Mesenchymal stem cell (in vitro differentiated cells and primary cell): ENCODE measurements around the gene CD28.

Source experiments
- DNase-seq: peaks from one replicate; pipeline ENCODE4 v3.0.0-alpha.2; 2013
- H2AFZ ChIP-seq: one replicate; pipeline ENCODE4 v1.6.1; 2013; ENCODE audit warnings: low read depth, mild to moderate bottlenecking, control low read depth, inconsistent platforms, low read length, moderate library complexity
- H2AK5ac ChIP-seq: 2 replicates; pipeline ENCODE4 v1.6.1; 2013; ENCODE audit warnings: low read length, moderate library complexity, mild to moderate bottlenecking, inconsistent platforms; ENCODE audit not compliant: severe bottlenecking
- H2BK120ac ChIP-seq: one replicate; pipeline ENCODE4 v1.6.1; 2013; ENCODE audit warnings: low read depth, mild to moderate bottlenecking, inconsistent platforms, low read length, moderate library complexity
- H2BK12ac ChIP-seq, 2 experiments: one replicate each; pipeline ENCODE4 v1.6.1; 2013; ENCODE audit warnings: inconsistent platforms in 2 of 2, low read length in 2 of 2, mild to moderate bottlenecking in 2 of 2, moderate library complexity in 2 of 2, control low read depth in 1 of 2
- H2BK15ac ChIP-seq: one replicate; pipeline ENCODE4 v1.6.1; 2013; ENCODE audit warnings: mild to moderate bottlenecking, low read depth, inconsistent platforms; ENCODE audit not compliant: poor library complexity, severe bottlenecking
- H2BK5ac ChIP-seq: 2 replicates; pipeline ENCODE4 v1.6.1; 2013; ENCODE audit warnings: low read depth, mild to moderate bottlenecking, low read length, control low read depth, inconsistent platforms; ENCODE audit not compliant: poor library complexity, severe bottlenecking
- H3K14ac ChIP-seq, 2 experiments: one replicate each; pipeline ENCODE4 v1.6.1; 2013; ENCODE audit warnings: inconsistent platforms in 2 of 2, low read length in 2 of 2, control low read depth in 1 of 2, mild to moderate bottlenecking in 1 of 2, moderate library complexity in 1 of 2
- H3K18ac ChIP-seq, 2 experiments: one replicate each; pipeline ENCODE4 v1.6.1; 2013; ENCODE audit warnings: inconsistent platforms in 2 of 2, low read length in 2 of 2, control low read depth in 1 of 2, low read depth in 1 of 2, mild to moderate bottlenecking in 1 of 2
- H3K23ac ChIP-seq, 2 experiments: one replicate each; pipeline ENCODE4 v1.6.1; 2013; ENCODE audit warnings: inconsistent platforms in 2 of 2, low read length in 2 of 2, mild to moderate bottlenecking in 2 of 2, moderate library complexity in 2 of 2, control low read depth in 1 of 2
- H3K27ac ChIP-seq: 2 replicates; pipeline ENCODE4 v1.5.1; 2013; ENCODE audit warnings: mild to moderate bottlenecking, moderate library complexity, low read length, control low read depth, inconsistent platforms; ENCODE audit not compliant: poor library complexity, severe bottlenecking
- H3K27me3 ChIP-seq, 2 experiments: 2 replicates each; pipeline versions ENCODE4 v1.6.1 to v1.7.0; 2013; ENCODE audit warnings: low read length in 2 of 2, mild to moderate bottlenecking in 2 of 2, moderate library complexity in 2 of 2, control low read depth in 1 of 2, inconsistent platforms in 1 of 2; ENCODE audit not compliant: control insufficient read depth in 1 of 2, insufficient read depth in 1 of 2
- H3K36me3 ChIP-seq, 2 experiments: 2 replicates each; pipeline versions ENCODE4 v1.6.1 to v1.7.0; 2013; ENCODE audit warnings: low read length in 2 of 2, control low read depth in 1 of 2, inconsistent platforms in 1 of 2, low read depth in 1 of 2, mild to moderate bottlenecking in 1 of 2; ENCODE audit not compliant: insufficient read depth in 2 of 2, control insufficient read depth in 1 of 2
- H3K4ac ChIP-seq, 2 experiments: one replicate each; pipeline ENCODE4 v1.6.1; 2013; ENCODE audit warnings: inconsistent platforms in 2 of 2, low read length in 2 of 2, mild to moderate bottlenecking in 2 of 2, moderate library complexity in 2 of 2, control low read depth in 1 of 2, low read depth in 1 of 2
- H3K4me1 ChIP-seq: 2 replicates; pipeline ENCODE4 v1.6.1; 2013; ENCODE audit warnings: low read depth, low read length, control low read depth; ENCODE audit not compliant: control insufficient read depth, insufficient read depth
- H3K4me2 ChIP-seq: 2 replicates; pipeline ENCODE4 v1.6.1; 2013; ENCODE audit warnings: low read length, mild to moderate bottlenecking, inconsistent platforms; ENCODE audit not compliant: poor library complexity, severe bottlenecking
- H3K4me3 ChIP-seq, 2 experiments: 2 replicates each; pipeline versions ENCODE4 v1.5.1 to v1.7.0; 2013; ENCODE audit warnings: low read length in 2 of 2, mild to moderate bottlenecking in 2 of 2, control low read depth in 1 of 2, low read depth in 1 of 2; ENCODE audit not compliant: insufficient read depth in 1 of 2
- H3K79me1 ChIP-seq: replicated peaks from 2 replicates; pipeline ENCODE4 v1.6.1; 2013; ENCODE audit warnings: mild to moderate bottlenecking, control low read depth, low read length, inconsistent platforms; ENCODE audit not compliant: poor library complexity, severe bottlenecking
- H3K9ac ChIP-seq: 2 replicates; pipeline ENCODE4 v1.7.0; 2013; ENCODE audit warnings: mild to moderate bottlenecking, low read length, moderate library complexity
- H3K9me3 ChIP-seq: 2 replicates; pipeline ENCODE4 v1.7.0; 2013; ENCODE audit warnings: mild to moderate bottlenecking, low read length; ENCODE audit not compliant: control insufficient read depth
- H4K8ac ChIP-seq: one replicate; pipeline ENCODE4 v1.6.1; 2013; ENCODE audit warnings: inconsistent platforms, mild to moderate bottlenecking, low read length, moderate library complexity
- H4K91ac ChIP-seq: one replicate; pipeline ENCODE4 v1.6.1; 2013; ENCODE audit warnings: mild to moderate bottlenecking, low read length, inconsistent platforms
- WGBS: methylation state at CpG from one replicate; pipeline ENCODE4 v1.1.7; 2013; ENCODE audit warnings: mixed read lengths; 5-methylcytosine and 5-hydroxymethylcytosine counted together

Gene CD28

GRCh38 chr2:203741566-203741965 lies 35.1 kb downstream of the CD28 start:
- H2BK5ac ChIP-seq, result no peak overlapping the region

DNA sequence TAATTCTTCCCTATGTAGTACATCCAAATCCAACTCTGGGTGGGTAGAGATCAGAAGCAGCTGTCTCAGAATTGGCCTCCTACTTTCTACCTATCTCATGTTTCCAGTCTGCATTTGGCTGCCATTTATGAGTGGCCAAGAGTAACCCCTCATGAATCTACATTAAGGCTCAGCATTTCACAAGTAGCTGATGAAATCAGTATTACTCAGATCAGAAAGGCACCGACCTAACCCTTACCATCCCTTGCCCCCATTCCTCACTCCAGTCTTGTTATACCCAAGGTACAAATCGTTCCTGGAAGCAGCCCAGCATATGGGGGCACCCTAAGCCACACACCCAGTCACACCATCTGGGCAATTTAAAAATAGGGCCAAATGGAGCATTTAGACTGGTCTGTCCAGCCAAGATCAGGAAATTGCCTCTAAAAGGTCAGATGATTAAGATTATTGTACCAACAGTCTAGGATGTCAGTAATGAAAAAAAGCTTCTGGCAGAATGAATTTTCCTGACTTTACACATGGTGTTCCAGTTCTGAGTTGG lies 37.1 kb downstream of the CD28 start:
- Histone ChIP-seq H3K4me2 (no peak overlapping the region), H3K23ac (no peak overlapping the region), H2BK15ac (no peak overlapping the region), H2BK12ac (no peak overlapping the region), H3K9ac (peak overlapping the region; percentile 16), H3K79me1 (no peaks in the 10 kb centered on the region), H3K27ac (no peak overlapping the region), H2BK5ac (no peak overlapping the region), H2AFZ (no peak overlapping the region), H3K18ac (peak overlapping the region in 1 of 2 experiments; percentile 62), H2BK120ac (no peak overlapping the region), H4K91ac (no peak overlapping the region), H3K27me3 (no peaks in the 10 kb centered on the region), H3K4ac (no peak overlapping the region), H3K14ac (peak overlapping the region in 1 of 2 experiments; percentile 60), H4K8ac (no peak overlapping the region), H3K4me3 (no peak overlapping the region), H3K4me1 (peaks cover 3% of the 10 kb centered on the region), H2AK5ac (no peak overlapping the region), H3K36me3 (no peaks in the 10 kb centered on the region), H3K9me3 (no peaks in the 10 kb centered on the region)
- DNase-seq, result peak; percentile 17
- WGBS, result 70% methylated on average over 2 of the region's 2 CpGs

More at GRCh38 chr2:203741566-203741965, 35.1 kb downstream of the CD28 start:
- H4K8ac ChIP-seq, result no peak overlapping the region
- H2AFZ ChIP-seq, result no peak overlapping the region
- H2BK15ac ChIP-seq, result no peak overlapping the region
- no peak overlapping the region for H4K91ac ChIP-seq
- H3K4me2 ChIP-seq, result no peak overlapping the region
- no peak overlapping the region for H3K14ac ChIP-seq
- no peaks in the 10 kb centered on the region for H3K9me3 ChIP-seq
- H3K4me3 ChIP-seq, result no peak overlapping the region
- no peak overlapping the region for H3K4ac ChIP-seq
- no peaks in the 10 kb centered on the region for H3K36me3 ChIP-seq
- H3K9ac ChIP-seq, result no peak overlapping the region
- no peak overlapping the region for H3K18ac ChIP-seq
- H3K4me1 ChIP-seq, result peaks cover 3% of the 10 kb centered on the region
- H2BK12ac ChIP-seq, result no peak overlapping the region
- no peak overlapping the region for H2AK5ac ChIP-seq
- H3K79me1 ChIP-seq, result no peaks in the 10 kb centered on the region
- no peak for DNase-seq
- no peak overlapping the region for H2BK120ac ChIP-seq
- H3K23ac ChIP-seq, result no peak overlapping the region
- no CpG with 5 or more reads among the region's 1 CpG for WGBS
- no peaks in the 10 kb centered on the region for H3K27me3 ChIP-seq
- H3K27ac ChIP-seq, result no peak overlapping the region

- no peaks in the 10 kb centered on the region for H3K9me3 ChIP-seq
- no peak overlapping the region for H2BK5ac ChIP-seq
- peaks cover 3% of the 10 kb centered on the region for H3K4me1 ChIP-seq
- no peak overlapping the region for H3K23ac ChIP-seq
- peak overlapping the region; percentile 16 for H3K9ac ChIP-seq
- H2BK12ac ChIP-seq, result peak overlapping the region in 1 of 2 experiments; percentile 63
- no peak overlapping the region for H4K91ac ChIP-seq
- H3K18ac ChIP-seq, result no peak overlapping the region
- no peak overlapping the region for H3K4me2 ChIP-seq
- no peaks in the 10 kb centered on the region for H3K27me3 ChIP-seq
- H3K36me3 ChIP-seq, result no peaks in the 10 kb centered on the region
- H2AK5ac ChIP-seq, result no peak overlapping the region
- no peak for DNase-seq
- no peak overlapping the region for H2BK15ac ChIP-seq
- H4K8ac ChIP-seq, result no peak overlapping the region
- WGBS, result 100% methylated on average over 2 of the region's 4 CpGs
- H3K4me3 ChIP-seq, result no peak overlapping the region
- H3K27ac ChIP-seq, result no peak overlapping the region
- no peak overlapping the region for H3K14ac ChIP-seq
- H2BK120ac ChIP-seq, result no peak overlapping the region
- no peaks in the 10 kb centered on the region for H3K79me1 ChIP-seq
- H3K4ac ChIP-seq, result no peak overlapping the region
- H2AFZ ChIP-seq, result no peak overlapping the region
Measured at GRCh38 chr2:203744091-203744490, 37.7 kb downstream of the CD28 start.

GRCh38 chr2:203745267-203745666 lies 38.8 kb downstream of the CD28 start:
- no peak overlapping the region for H3K4me2 ChIP-seq
- no peak overlapping the region for H2BK15ac ChIP-seq
- H4K8ac ChIP-seq, result no peak overlapping the region
- H3K14ac ChIP-seq, result no peak overlapping the region
- H3K27ac ChIP-seq, result no peak overlapping the region
- H3K4me3 ChIP-seq, result no peak overlapping the region
- H3K27me3 ChIP-seq, result no peaks in the 10 kb centered on the region
- H2BK120ac ChIP-seq, result no peak overlapping the region
- no peak for DNase-seq
- no peak overlapping the region for H2BK12ac ChIP-seq
- WGBS, result 100% methylated on average over 1 of the region's 1 CpG
- no peaks in the 10 kb centered on the region for H3K36me3 ChIP-seq
- no peaks in the 10 kb centered on the region for H3K9me3 ChIP-seq
- H3K79me1 ChIP-seq, result no peaks in the 10 kb centered on the region
- no peak overlapping the region for H3K4ac ChIP-seq
- H2BK5ac ChIP-seq, result no peak overlapping the region
- no peak overlapping the region for H2AK5ac ChIP-seq
- no peak overlapping the region for H4K91ac ChIP-seq
- no peak overlapping the region for H3K18ac ChIP-seq
- no peak overlapping the region for H3K23ac ChIP-seq
- H3K4me1 ChIP-seq, result peaks cover 3% of the 10 kb centered on the region
- H2AFZ ChIP-seq, result no peak overlapping the region
- no peak overlapping the region for H3K9ac ChIP-seq
